Tibial nerve (tissue), 4 donors: Measurements from ENCODE around the gene MINK1. TPM values are rescaled to one million over a fixed set of nuclear protein-coding genes. Genes with fewer than 3 reads are reported as not detected.
"Not testable (repeated sequence)": the region's sequence is repeated elsewhere in the genome, so short reads cannot be mapped to it uniquely, and the experiment has no call there.

Experiments
- DNase-seq, 2 donors: peaks; one replicate each; pipeline ENCODE4 v3.0.0-alpha.2; 2019; ENCODE audit warnings: low spot score in 2 of 2
- H3K27ac ChIP-seq, 4 donors: fragments of 200-600 bp; sonication (generic) in 3 of 4; one replicate each; pipeline ENCODE4 v1.5.1; 2017 to 2019; ENCODE audit warnings: mild to moderate bottlenecking in 1 of 4
- H3K27me3 ChIP-seq, 2 donors: fragments of 200-600 bp; sonication (generic) in 1 of 2; one replicate each; pipeline versions ENCODE4 v1.5.1 to v1.6.0; 2017 to 2019
- H3K36me3 ChIP-seq, 3 donors: fragments of 200-600 bp; sonication (generic); one replicate each; pipeline ENCODE4 v1.5.1; 2018 to 2019
- H3K4me1 ChIP-seq, 4 donors: fragments of 200-600 bp; sonication (generic) in 3 of 4; one replicate each; pipeline ENCODE4 v1.5.1; 2017 to 2019
- H3K4me3 ChIP-seq, 4 donors: fragments of 200-600 bp; sonication (generic) in 3 of 4; one replicate each; pipeline ENCODE4 v1.5.1; 2017 to 2019; ENCODE audit warnings: mild to moderate bottlenecking in 1 of 4, moderate library complexity in 1 of 4
- H3K9me3 ChIP-seq, 4 donors: fragments of 200-600 bp; sonication (generic) in 3 of 4; one replicate each; pipeline ENCODE4 v1.5.1; 2017 to 2019
- EP300 ChIP-seq, 2 donors: sonication (generic); formaldehyde crosslinking; IDR thresholded peaks; one replicate each; pipeline ENCODE4 v1.6.1; 2017; ENCODE audit warnings: antibody characterized with exemption in 2 of 2, mild to moderate bottlenecking in 1 of 2
- POLR2A ChIP-seq, 2 donors: fragments of 450-650 bp; IDR thresholded peaks; one replicate each; pipeline ENCODE4 v1.6.1; 2017; ENCODE audit warnings: antibody characterized with exemption in 2 of 2, mild to moderate bottlenecking in 2 of 2, moderate library complexity in 2 of 2
- WGBS, 2 donors: methylation state at CpG; one replicate each; pipeline ENCODE4 v1.1.5; 2018; 5-methylcytosine and 5-hydroxymethylcytosine counted together
- total RNA-seq, 4 donors: library from RNA; depleted of rRNA; stranded (reverse); fragments of >200 nt; gene quantifications; one replicate each; pipeline ENCODE4 v1.1.0, GENCODE V29; 2016
- TF ChIP-seq, protein P1 (sequence below), 5 experiments: fragments of 200-600 bp in 3 of 5; fragments of 450-650 bp in 2 of 5; sonication (generic) in 3 of 5; IDR thresholded peaks; one replicate each; pipeline ENCODE4 v1.5.1; 2016 to 2019; ENCODE audit warnings: antibody characterized with exemption in 5 of 5, mild to moderate bottlenecking in 3 of 5, moderate library complexity in 2 of 5

The MINK1 gene
- total RNA-seq, 4 donors from 2014 or later = 57.1 to 94.3 (median 85.7) TPM

- peaks cover 0 to 19% of the 10 kb centered on the region in 2 donors for H3K27me3 ChIP-seq
- H3K27ac ChIP-seq = peak within 1 kb of the TSS; percentile 10 to 75 (median 46)
- peak within 1 kb of the TSS in 2 of 4 donors; percentile 7 to 54 for H3K4me3 ChIP-seq
- DNase-seq = peak; percentile 80 to 96
- H3K9me3 ChIP-seq = no peaks in the 10 kb centered on the region
- TF ChIP-seq, protein P1, sequence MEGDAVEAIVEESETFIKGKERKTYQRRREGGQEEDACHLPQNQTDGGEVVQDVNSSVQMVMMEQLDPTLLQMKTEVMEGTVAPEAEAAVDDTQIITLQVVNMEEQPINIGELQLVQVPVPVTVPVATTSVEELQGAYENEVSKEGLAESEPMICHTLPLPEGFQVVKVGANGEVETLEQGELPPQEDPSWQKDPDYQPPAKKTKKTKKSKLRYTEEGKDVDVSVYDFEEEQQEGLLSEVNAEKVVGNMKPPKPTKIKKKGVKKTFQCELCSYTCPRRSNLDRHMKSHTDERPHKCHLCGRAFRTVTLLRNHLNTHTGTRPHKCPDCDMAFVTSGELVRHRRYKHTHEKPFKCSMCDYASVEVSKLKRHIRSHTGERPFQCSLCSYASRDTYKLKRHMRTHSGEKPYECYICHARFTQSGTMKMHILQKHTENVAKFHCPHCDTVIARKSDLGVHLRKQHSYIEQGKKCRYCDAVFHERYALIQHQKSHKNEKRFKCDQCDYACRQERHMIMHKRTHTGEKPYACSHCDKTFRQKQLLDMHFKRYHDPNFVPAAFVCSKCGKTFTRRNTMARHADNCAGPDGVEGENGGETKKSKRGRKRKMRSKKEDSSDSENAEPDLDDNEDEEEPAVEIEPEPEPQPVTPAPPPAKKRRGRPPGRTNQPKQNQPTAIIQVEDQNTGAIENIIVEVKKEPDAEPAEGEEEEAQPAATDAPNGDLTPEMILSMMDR (IDR thresholded peaks at IDR 0.05) = peak; percentile 72 to 83 (median 76)
- TF ChIP-seq POLR2A (IDR thresholded peaks at IDR 0.05) (no peak), EP300 (IDR thresholded peaks at IDR 0.05) (peak in 1 of 2 donors; percentile 11)
- 18 to 26% methylated on average over 10 of the region's 10 CpGs for WGBS, 2 donors
- no peaks in the 10 kb centered on the region for H3K36me3 ChIP-seq
- H3K4me1 ChIP-seq = peaks cover 0 to 54% (median 22%) of the 10 kb centered on the region in 4 donors
These were observed 70.1 kb downstream of the MINK1 start, which contains the start of gene CHRNE for GRCh38 chr17:4903051-4903818. Gene CHRNE (minus strand): TSS chr17:4903098. CDS start chr17:4903063, 35 bp downstream.

DNA sequence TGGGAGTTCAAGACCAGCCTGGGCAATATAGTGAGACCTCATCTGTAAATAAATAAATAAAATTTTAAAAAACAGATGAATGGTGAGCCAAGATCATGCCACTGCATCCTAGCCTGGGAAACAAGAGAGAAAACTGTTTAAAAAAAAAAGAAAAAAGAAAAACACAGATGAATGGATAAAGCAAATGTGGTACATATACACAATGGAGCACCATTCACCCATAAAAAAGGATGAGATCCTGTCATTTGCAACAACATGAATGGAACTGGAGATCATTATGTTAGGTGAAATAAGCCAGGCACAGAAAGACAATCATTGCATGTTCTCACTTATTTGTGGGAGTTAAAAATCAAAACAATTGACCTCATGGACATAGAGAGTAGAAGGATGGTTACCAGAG, 73.5 kb downstream of the MINK1 start:
- not testable (repeated sequence) for H3K36me3 ChIP-seq, H3K9me3 ChIP-seq, H3K4me3 ChIP-seq, H3K27ac ChIP-seq, DNase-seq, H3K27me3 ChIP-seq
- peaks cover 0 to 36% (median 16%) of the 10 kb centered on the region in 4 donors for H3K4me1 ChIP-seq

DNA sequence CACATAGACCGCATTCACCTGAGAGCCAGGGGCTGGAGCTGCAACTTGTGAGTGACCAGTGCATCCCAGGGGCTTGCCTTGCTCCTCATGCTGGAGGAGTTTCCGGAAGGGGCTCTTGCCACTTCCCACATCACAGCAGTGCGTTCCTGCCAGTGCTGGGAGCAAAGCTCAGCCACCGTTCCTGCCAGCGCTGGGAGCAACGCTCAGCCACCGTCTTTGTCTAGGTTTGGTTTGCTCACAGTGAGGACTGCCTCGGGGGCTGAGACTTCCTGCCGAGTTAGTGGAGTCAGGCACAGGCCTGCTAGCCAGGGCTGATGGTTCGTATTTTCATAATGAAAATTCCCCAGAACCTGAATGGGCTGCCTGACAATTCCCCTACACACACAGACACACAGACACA, 75.2 kb downstream of the MINK1 start:
- H3K27ac ChIP-seq = peak overlapping the region in 2 of 4 donors; percentile 22 to 56
- DNase-seq = no peak
- no peaks in the 10 kb centered on the region for H3K36me3 ChIP-seq
- H3K4me3 ChIP-seq = no peak overlapping the region
- H3K27me3 ChIP-seq = peaks cover 0 to 4% of the 10 kb centered on the region in 2 donors
- TF ChIP-seq, protein P1 (IDR thresholded peaks at IDR 0.05) = no peak
- TF ChIP-seq EP300 (IDR thresholded peaks at IDR 0.05) (no peak), POLR2A (IDR thresholded peaks at IDR 0.05) (no peak)
- WGBS, 2 donors = 35 to 50% methylated on average over 8 to 10 of the region's 10 CpGs
- peaks cover 0 to 22% (median 9%) of the 10 kb centered on the region in 4 donors for H3K4me1 ChIP-seq
- H3K9me3 ChIP-seq = no peaks in the 10 kb centered on the region

GRCh38 chr17:4908711-4909496, 75.8 kb downstream of the MINK1 start:
- peak; percentile 83 to 86 for DNase-seq
- peaks cover 0 to 4% of the 10 kb centered on the region in 2 donors for H3K27me3 ChIP-seq
- peaks cover 0 to 17% (median 8%) of the 10 kb centered on the region in 4 donors for H3K4me1 ChIP-seq
- no peak overlapping the region for H3K4me3 ChIP-seq
- TF ChIP-seq, protein P1 (IDR thresholded peaks at IDR 0.05) = peak; percentile 76 to 91 (median 84)
- TF ChIP-seq EP300 (IDR thresholded peaks at IDR 0.05) (peak in 1 of 2 donors; percentile 51), POLR2A (IDR thresholded peaks at IDR 0.05) (no peak)
- H3K36me3 ChIP-seq = no peaks in the 10 kb centered on the region
- H3K9me3 ChIP-seq = no peaks in the 10 kb centered on the region
- H3K27ac ChIP-seq = peak overlapping the region in 2 of 4 donors; percentile 56 to 70
- WGBS, 2 donors = 19 to 23% methylated on average over 18 to 20 of the region's 20 CpGs

- 81 to 94% methylated on average over 1 of the region's 1 CpG for WGBS, 2 donors
- Histone ChIP-seq H3K4me1 (peaks cover 0 to 8% (median 6%) of the 10 kb centered on the region in 4 donors), H3K27me3 (no peaks in the 10 kb centered on the region), H3K27ac (no peak overlapping the region), H3K4me3 (no peak overlapping the region), H3K9me3 (no peaks in the 10 kb centered on the region), H3K36me3 (no peaks in the 10 kb centered on the region)
- TF ChIP-seq POLR2A (IDR thresholded peaks at IDR 0.05) (no peak), EP300 (IDR thresholded peaks at IDR 0.05) (no peak)
- TF ChIP-seq, protein P1 (IDR thresholded peaks at IDR 0.05) = no peak
- DNase-seq = no peak
These were observed 80.9 kb downstream of the MINK1 start for GRCh38 chr17:4913994-4914393.

- H3K4me3 ChIP-seq, H3K27me3 ChIP-seq, H3K9me3 ChIP-seq, DNase-seq, H3K4me1 ChIP-seq, H3K36me3 ChIP-seq, H3K27ac ChIP-seq: not testable (repeated sequence)
- 88 to 94% methylated on average over 4 of the region's 4 CpGs for WGBS, 2 donors
These were observed 81.4 kb downstream of the MINK1 start for GRCh38 chr17:4914551-4914950.
